Activated CD4-positive, alpha-beta T cell treated with anti-CD3 and anti-CD28 coated beads, Interleukin-2, amount 50 U/mL, for 16 hours (primary cell): ENCODE measurements around the gene SNCG.
"Not testable (repeated sequence)": the region's sequence is repeated elsewhere in the genome, so short reads cannot be mapped to it uniquely, and the experiment has no call there.

Experiments
- DNase-seq: peaks from one replicate; pipeline ENCODE4 v3.0.0-alpha.2; 2020

Gene SNCG

DNA sequence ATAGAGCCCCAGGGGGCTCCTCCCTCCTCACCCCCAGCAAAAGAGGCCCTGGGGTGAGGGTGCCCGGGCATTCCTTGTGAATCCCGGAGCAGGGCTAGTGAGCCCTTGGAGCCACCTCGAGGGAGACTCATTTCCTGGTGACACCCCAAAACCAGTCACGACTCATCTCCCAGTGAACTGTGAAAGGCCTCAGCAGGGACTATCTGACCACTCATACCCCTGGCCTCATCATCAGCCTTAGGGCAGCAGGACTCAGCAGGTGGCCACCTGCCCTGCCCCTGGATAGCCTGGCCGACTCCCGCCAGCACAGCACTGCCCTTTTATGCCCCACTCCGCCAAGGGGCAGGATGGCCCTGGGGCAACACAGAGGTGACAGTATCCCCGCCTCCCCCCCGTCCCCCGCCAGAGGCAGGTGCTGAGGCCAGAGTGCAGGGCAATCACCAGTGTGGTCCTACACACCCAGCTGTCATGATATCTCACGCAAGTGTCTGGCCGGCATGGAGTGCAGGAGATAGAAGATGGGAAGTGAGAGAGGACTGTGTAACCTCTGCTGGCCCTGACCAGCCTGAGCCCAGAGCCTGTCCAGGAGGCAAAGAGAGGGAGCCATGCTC lies 3.2 kb downstream of the SNCG start:
- no peak for DNase-seq

DNA sequence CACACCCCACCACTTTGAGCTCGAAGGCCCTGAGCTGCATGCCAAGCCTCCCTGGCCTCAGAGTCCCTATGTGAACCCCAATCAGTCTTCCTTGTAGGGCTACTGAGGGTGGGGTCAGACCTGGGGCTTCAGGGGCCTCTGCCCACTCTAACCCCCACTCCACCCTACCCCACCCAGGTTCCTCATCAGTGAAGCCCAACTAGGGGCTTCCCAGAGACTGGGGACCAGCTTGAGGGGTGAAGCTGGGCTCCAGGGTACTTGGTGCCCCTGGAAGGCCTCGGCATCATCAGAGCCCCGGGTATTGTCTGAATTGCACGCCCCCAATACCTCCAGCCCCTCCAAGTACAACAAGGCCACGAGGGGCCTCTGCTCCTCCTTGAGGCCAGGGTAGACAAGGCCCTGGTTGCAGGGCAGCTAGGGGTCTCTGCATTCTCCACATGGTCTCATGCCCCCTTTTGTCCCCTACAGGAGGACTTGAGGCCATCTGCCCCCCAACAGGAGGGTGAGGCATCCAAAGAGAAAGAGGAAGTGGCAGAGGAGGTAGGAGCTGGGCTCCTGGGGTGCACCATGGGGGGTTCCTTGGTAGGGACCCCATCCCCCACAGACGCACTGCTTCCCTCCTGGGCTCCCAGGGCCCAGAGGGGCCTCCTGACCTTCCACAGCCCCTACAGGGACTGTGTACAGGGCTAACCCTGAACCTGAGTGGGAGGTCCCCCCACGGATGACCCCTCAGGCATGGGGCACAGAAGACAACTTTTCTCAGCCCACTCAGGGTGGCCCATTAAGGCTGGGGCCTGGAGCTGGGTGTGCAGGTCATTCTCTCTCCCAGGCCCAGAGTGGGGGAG lies 4.0 kb downstream of the SNCG start:
- DNase-seq = no peak

DNA sequence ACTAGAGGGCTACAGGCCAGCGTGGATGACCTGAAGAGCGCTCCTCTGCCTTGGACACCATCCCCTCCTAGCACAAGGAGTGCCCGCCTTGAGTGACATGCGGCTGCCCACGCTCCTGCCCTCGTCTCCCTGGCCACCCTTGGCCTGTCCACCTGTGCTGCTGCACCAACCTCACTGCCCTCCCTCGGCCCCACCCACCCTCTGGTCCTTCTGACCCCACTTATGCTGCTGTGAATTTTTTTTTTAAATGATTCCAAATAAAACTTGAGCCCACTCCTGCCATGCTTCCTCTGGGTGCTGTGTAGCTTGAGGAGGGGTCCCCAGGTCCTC lies 4.5 kb downstream of the SNCG start:
- DNase-seq = no peak

DNA sequence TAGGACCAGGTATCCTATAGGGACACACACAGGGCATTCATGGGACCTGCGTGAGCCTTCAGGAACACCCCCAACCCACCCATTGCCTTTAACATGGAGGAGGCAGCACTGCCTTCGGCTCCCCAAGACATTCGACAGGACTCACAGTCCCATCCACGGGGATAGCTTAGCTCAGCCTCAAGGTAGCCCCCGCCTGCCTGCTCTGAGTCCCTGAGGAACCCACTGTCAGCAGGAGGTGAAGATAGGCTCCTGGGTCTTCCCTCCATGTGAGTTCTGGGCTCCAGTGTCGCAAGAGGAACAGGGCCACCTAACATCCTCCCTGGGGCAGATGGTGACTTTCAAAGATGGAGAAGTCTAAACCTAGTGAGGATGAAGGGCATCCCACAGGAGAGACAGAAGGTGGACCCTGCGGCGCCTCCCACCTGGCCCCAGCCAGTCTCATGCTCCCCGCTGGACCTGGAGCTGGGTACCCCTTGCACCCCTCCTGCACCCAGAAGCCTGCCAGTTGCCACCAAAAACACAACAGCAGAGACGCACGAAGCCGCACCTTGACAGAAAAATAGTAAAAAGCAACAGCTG lies 5.0 kb downstream of the SNCG start:
- no peak for DNase-seq

DNA sequence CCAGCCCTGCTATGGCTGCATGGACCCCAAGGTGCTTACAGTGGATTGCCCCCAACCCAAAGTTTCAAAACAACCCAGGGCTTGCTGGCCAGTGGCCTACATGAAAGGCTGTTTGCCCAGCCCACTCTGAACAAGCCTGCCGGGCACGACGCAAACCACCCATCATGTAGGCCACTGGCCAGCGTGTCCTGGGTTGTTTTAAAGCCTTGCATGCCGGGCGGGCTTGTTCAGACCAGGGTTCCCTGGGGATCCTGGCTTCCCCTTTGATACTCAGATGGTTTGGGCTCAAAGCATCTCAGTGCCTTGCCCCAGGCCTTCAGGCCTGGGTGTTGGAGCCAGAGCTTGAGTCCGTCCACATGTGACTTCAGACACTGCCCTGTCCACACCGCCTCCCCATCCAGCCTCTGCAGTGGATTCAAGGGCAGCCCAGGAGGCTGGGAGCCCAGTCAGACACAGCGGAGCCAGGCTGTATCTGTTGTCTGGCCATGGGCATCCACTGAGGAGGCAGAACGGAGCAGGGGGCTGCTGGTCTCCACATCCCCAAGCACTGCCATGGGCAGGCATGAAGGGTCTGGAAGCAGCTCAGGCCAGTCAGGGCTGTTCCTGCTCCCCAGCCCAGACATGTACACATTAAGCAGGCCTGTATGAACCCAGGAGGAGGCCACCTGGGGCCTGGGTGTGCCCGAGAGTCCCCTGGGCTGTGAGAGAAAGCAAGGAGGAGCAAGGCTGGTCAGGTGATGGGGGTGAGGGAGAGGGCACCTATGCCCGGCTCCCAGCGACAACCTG lies 5.9 kb downstream of the SNCG start:
- DNase-seq = no peak

DNA sequence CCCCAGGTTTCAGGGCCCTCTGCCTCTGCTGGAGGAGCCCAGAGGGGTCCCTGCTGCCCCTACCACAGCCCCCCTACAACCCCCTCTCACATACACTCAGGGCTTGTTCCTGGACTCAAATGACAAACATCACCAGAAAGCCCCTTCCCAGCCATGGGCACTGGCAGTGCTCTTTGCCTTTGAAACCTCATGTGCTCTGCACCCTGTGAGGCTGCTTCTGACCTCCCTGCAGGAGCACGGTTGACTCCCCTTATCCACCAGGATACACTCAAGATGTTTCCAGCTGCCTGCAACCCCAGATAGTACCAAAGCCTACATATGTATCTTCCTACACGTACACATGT lies 6.4 kb downstream of the SNCG start:
- DNase-seq = no peak

DNA sequence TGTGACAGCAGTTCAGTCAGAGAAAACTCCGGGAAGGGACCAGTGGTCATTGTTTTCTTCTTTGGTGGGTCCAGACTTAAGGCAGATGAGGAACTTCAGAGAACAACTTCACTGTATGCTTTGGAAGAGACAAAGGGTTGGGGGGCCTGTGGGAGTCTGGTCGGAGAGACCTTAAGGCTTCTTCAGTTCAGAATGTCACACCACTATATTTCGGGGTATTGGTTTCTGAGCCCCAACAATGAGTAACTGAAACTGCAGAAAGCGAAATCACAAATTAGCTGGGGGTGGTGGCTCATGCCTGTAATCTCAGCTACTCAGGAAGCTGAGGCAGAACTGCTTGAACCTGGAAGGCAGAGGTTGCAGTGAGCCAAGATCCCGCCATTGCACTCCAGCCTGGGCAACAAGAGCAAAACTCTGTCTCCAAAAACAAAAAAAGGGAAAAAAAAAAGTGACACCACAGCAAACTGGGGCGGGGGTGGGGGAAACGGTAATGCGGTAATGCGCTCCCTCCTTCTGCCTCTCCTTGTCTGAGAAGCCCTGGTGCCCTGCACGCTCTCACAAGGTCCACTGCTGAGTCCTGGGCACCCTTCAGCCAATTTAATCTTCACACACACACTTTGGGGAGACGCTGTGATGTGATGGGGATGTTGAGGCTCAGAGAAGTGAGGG lies 7.7 kb downstream of the SNCG start:
- peak; percentile 30 for DNase-seq

DNA sequence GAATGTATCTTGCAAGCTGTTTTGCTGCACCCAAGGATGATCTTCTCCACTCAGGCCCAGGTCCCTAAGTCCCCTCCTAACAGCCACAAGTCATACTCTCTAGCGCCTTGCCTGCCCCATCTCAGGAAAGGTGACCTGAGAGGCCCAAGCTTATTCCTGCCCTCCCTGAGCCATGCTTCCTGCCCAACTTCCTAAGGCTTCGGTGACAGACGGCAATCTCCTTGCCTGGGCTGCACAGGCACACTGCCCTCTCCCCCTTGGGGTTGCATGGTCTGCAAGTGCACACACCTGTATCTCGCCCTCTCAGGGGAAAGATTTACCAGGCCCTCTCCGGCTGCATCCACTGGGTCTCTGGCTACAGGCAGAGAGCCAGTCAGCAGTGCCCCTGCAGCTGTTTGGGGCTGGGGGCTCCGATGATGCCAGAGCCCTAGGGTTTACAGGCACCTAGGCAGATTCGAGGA lies 9.1 kb downstream of the SNCG start:
- DNase-seq = no peak

DNA sequence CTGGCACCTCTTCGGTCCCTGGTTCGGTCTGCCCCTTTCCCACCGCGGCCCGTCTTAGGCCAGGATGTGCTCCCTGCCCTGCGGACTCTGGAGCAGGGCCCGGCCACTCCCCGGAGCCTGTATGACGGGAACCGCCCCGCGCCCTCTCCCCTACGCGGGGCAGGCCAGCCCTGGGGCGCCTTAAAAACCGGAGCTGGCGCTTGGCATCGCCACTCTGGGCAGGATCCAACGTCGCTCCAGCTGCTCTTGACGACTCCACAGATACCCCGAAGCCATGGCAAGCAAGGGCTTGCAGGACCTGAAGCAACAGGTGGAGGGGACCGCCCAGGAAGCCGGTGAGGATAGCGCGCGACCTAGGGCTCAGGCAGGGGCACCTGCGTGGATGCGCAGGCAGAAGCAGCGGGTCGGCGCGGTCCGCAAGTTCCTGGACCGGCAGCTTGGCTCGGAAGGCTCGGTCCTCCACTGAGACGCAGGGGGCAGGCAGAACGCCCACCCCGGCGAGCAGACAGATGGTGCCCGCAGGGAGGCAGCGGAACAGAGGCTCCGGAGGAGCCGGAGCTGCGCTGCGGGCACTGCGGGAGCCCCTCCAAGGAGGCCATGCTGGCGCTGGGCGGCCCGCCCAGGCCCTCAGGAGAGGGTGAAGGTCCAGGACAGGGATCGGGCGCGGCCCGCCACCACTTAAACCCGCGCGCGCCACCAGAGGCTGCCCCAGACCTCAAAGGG lies 10.0 kb downstream of the SNCG start, which contains the start of gene ADIRF:
TSS of gene ADIRF (plus strand) at position 212 of the 723 bp plus-strand sequence. CDS start at position 275, 63 bp downstream.
- no peak for DNase-seq

DNA sequence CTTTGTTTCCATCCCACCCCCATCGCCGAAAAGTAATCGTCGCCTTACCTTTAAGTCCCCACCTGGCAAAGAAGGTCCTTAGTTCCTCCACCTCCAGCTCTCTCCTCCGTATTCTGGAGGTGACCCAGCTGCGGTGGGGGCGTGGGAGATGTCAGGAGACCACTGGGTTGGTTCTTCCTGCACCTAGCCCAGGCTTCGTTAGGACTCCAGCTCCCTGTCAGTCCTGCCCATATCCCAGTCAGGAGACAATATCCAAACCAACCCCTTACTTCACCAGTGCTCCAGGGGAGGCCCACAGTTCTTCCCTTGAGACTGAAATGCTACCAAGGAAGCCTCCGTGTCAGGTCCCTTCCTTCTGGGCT lies 10.6 kb downstream of the SNCG start:
- no peak for DNase-seq

DNA sequence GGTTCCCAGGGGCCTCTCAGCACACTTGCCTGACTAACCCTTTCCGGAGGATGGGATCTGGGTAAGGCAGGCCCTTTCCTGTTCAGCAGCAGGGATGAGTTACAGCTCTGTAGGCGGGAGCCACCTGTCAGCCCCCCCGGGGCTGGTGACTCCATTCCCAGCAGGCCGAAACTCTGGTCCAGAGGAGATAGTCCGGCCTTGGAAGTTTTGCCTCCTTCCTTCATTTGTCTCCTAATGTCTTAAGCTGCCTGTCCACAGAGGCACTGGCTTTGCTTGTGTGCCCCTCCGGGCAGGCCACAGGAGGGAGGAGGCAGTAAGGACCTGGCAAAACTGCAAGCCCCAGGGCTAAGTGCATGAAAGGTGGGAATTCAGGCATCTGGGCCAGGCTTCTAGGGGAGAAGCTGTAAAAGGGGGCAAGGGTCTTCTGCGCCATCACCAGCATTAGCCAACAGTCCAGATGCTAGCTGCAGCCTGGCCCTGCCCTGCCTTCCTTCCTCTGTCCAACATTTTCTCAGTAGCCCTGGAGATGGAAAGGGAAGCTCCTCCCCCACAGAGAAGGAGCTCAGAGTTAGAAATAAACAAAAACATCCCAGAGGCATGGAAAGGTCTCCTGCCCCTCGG lies 11.1 kb downstream of the SNCG start:
- DNase-seq = no peak

DNA sequence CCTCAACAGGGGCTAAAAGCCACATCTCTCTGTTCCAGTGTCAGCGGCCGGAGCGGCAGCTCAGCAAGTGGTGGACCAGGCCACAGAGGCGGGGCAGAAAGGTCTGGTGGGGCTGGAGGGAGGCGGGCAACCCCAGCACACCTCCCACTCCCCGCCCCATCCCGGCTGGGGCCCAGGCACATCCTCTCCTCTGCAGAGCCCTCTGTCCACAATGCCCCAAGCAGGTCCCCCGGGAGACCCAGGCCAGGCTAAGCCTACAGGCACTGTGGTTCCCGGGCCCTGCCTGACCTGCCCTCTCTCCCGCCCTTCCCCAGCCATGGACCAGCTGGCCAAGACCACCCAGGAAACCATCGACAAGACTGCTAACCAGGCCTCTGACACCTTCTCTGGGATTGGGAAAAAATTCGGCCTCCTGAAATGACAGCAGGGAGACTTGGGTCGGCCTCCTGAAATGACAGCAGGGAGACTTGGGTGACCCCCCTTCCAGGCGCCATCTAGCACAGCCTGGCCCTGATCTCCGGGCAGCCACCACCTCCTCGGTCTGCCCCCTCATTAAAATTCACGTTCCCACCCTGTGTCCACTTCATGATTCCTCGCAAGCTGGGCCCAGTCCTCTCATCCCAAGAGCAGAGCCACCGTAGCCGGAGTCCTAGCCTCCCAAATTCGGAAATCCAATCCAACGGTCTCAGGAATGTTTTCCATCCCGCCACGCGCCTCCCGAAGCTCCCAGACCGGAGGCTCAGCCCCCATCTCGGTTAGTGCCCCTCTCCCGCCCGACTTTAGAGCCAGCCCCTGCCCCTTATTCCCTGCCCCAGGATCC lies 12.0 kb downstream of the SNCG start:
- DNase-seq = no peak

DNA sequence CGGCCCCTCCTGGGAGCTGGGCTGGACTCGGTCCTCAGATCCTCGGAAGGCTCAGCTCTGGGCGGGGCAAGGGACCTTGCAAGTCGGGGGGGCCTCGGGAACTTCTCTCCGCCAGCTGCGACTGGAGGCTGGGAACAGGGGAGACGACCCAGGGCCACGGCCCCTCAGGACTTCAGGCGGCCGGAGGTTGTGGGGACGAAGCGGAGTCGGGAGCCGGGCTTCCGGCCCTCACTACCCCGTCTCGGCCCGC lies 12.5 kb downstream of the SNCG start:
- no peak for DNase-seq

DNA sequence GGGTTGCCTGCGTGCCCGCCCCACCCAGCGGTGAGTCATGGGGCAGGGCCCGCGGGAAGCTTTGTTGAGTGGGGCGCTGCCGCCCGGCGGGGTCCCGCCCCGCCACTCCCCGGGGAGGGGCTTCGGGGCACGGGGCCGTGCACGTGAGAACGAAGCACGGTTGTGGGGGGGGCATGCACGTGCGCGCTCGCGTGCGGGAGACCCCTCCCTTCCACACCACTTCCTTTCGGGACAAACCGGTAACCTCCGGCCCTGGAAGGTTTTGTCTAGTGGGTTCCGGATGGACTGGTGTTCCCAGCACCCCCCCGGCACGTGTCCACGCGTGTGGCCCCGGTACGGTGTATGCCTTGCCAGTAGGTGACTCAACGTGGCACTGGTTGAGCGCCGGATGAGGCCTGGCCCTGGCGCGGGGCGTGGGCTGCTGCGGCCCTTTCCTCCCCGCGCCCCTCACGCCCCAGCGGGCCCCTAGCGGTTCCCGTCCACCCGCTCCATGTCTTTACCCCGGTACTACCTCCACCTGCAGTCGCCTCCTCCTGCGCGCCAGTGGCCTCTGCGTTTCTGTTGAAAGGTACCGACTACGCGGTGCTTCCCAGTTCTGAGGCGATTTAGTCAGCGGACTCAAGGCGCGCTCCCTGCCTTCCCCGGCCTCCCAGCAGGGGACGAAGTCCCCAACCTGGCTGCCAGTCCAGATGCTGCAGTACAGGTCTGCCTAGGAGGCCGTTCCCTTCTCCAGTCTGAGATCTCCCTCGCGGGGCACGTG lies 13.0 kb downstream of the SNCG start:
- peak; percentile 85 for DNase-seq

DNA sequence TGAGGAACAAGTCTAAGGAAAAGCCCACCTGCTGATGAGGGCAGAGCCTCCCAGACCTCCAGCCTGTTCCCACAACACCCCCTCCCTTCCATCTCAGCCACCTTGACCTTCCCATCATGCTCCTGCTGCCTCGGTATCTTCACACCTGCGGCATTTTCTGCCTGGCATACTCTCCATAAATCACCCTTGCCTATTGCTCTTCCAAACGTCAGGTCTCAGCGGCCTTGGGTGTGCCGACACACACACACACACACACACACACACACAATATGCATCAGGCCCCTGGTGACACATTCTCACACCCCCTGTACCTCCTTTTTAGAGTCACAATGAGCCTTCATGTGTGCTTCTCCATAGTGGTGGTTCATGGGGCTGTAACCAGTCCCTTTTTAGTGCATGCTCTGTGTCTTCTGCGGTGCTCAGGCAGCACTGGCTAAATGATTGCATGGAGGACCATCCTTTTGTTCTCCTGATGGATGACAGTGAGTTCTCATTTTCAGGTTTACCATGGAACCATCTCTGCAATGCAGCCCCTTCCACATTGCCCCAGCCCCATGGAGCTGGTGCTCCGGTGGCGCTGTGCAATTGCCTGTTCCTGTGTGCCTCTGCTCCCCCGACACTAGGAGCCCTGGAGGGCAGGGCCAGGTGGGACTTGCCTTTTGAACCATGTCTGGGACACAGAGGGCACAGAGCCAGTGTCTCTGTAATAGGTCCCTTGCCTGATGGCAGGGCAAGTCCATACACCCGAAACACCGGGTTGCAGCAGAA lies 14.4 kb downstream of the SNCG start:
- DNase-seq = no peak

DNA sequence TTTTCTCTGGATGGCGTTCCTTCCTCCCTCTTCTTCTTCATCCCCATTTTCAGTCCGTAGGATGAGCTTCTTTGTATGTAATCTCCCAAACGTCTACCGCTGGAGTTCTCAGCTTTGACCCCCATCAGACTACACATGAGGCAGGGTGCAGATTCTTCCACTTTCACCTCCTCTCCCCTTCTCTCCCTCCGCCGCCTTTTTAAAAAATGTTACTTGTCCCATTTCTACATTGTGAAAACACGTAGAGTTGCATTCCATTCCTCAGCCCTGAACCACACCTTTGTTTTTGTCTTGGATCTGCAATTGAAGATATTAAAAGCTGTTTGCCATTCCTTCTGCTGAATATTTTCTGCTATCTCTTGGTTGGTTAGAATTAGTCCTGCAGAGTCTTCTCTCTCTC lies 16.1 kb downstream of the SNCG start:
- DNase-seq = no peak

DNA sequence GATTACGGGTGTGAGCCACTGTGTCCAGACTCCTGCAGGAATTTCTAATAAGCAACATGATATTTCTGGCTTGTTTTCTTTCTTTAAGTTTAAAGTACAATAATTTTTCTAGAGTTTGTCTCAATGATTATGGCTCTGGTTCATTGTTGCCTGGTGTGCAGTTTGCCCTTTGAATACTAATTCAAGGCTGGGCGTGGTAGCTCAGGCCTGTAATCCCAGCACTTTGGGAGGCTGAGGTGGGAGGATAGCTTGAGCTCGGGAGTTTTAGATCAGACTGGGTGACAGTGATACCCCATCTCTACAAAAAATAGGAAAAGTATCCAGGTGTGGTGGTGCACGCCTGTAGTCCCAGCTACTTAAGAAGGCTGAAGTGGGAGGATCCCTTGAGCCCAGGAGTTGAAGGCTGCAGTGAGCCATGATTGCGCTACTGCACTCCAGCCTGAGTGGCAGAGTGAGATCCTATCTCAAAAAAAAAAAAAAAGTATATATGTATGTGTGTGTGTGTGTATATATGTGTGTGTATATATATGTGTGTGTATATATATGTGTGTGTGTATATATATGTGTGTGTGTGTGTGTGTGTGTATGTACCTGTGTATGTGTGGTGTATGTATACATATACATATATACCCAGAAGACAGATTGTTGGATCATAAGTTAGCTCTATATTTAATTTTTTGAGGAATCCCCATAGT lies 18.1 kb downstream of the SNCG start:
- no peak for DNase-seq

DNA sequence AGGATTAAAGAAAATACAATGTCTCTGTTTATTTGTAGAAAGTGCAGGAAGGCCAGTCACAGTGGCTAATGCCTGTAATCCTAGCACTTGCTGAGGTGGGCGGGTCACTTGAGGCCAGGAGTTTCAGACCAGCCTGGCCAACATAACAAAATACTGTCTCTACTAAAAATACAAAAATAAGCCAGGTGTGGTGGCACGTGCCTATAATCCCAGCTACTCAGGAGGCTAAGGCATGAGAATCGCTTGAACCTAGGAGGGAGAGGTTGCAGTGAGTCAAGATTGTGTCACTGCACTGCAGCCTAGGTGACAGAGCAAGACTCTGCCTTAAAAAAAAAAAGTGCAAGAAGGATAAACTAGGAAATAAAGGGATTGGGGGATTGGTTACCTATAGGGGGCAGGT lies 20.1 kb downstream of the SNCG start:
- DNase-seq = not testable (repeated sequence)

DNA sequence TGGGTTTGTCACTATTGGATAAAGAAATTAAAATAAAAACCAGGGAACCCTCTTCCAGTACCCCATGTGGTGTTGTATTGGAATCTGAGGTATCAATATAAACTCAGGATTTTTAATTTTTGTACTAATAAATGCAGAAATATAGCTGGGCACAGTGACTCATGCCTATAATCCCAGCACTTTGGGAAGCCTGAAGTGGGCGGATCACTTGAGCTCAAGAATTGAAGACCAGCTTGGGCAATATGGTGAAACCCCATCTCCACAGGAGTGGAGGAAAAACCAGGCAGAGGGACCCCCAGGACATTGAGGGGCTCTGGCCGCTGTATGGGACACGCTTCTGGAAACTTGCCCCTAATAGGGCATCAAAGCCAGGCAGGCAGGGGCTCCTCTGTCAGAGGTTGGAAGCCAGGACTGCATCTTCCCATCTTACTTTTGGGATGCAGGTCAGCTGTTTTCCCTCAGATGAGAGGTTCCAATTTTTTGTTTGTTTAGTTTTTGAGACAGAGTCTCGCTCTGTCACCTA lies 21.0 kb downstream of the SNCG start:
- DNase-seq = no peak
